HPDE6-E6E7 (cell line): Measurements from ENCODE around the gene MED12L.
"Not testable (repeated sequence)": the region's sequence is repeated elsewhere in the genome, so short reads cannot be mapped to it uniquely, and the experiment has no call there.

ENCODE experiments used
- DNase-seq: peaks from one replicate; pipeline ENCODE4 v3.0.0; 2011; ENCODE audit warnings: missing footprints; ENCODE audit errors: extremely low spot score

Gene MED12L

GRCh38 chr3:151085227-151085888, at the start of gene MED12L:
Gene MED12L, plus strand, starts transcription at chr3:151085664. Its CDS starts 1,263 bp downstream, at chr3:151086927.
- peak; percentile 80 for DNase-seq

GRCh38 chr3:151037746-151038477, 47.6 kb upstream of the MED12L start:
- DNase-seq = peak; percentile 59

GRCh38 chr3:151044706-151045105, 40.8 kb upstream of the MED12L start:
- no peak for DNase-seq

- no peak for DNase-seq
Measured at GRCh38 chr3:151047636-151048035, 37.8 kb upstream of the MED12L start.

- DNase-seq = no peak
Measured at GRCh38 chr3:151051533-151051932, 33.9 kb upstream of the MED12L start.

- no peak for DNase-seq
Measured at GRCh38 chr3:151052346-151052745, 33.1 kb upstream of the MED12L start.

- DNase-seq = no peak
Measured at GRCh38 chr3:151052756-151053155, 32.7 kb upstream of the MED12L start.

- no peak for DNase-seq
Measured at GRCh38 chr3:151058740-151059139, 26.7 kb upstream of the MED12L start.

- no peak for DNase-seq
Measured at GRCh38 chr3:151062611-151063010, 22.9 kb upstream of the MED12L start.

- no peak for DNase-seq
Measured at GRCh38 chr3:151067158-151067557, 18.3 kb upstream of the MED12L start.

- DNase-seq = not testable (repeated sequence)
Measured at GRCh38 chr3:151072842-151073241, 12.6 kb upstream of the MED12L start.

- no peak for DNase-seq
Measured at GRCh38 chr3:151074256-151074655, 11.2 kb upstream of the MED12L start.

- no peak for DNase-seq
Measured at GRCh38 chr3:151075869-151076562, 9.4 kb upstream of the MED12L start.

GRCh38 chr3:151076626-151077025, 8.8 kb upstream of the MED12L start:
- DNase-seq = no peak

- not testable (repeated sequence) for DNase-seq
Measured at GRCh38 chr3:151081082-151081481, 4.4 kb upstream of the MED12L start.

- no peak for DNase-seq
Measured at GRCh38 chr3:151082880-151083838, 2.3 kb upstream of the MED12L start.

GRCh38 chr3:151084893-151085226, 604 bp upstream of the MED12L start:
- no peak for DNase-seq

GRCh38 chr3:151085889-151086483, 522 bp downstream of the MED12L start:
- peak; percentile 4 for DNase-seq

GRCh38 chr3:151086484-151087456, 1.3 kb downstream of the MED12L start:
- DNase-seq = peak; percentile 84

- no peak for DNase-seq
Measured at GRCh38 chr3:151087648-151088047, 2.2 kb downstream of the MED12L start.
